DOHH2 (cell line): Measurements from ENCODE around the gene C11orf91.

Experiments
- H3F3A ChIP-seq: fragments of 200-600 bp; sonication (generic), shearing (Covaris generic); 2 replicates; pipeline ENCODE4 v1.6.0; 2016; ENCODE audit warnings: antibody characterized with exemption, mild to moderate bottlenecking; ENCODE audit not compliant: control insufficient read depth, insufficient read depth
- H3K27ac ChIP-seq: fragments of 200-600 bp; sonication (generic); 2 replicates; pipeline ENCODE4 v1.5.1; 2014; ENCODE audit warnings: low read depth, mild to moderate bottlenecking, low read length, moderate library complexity
- H3K27me3 ChIP-seq: fragments of 200-600 bp; sonication (generic); 2 replicates; pipeline ENCODE4 v1.6.1; 2014; ENCODE audit warnings: mild to moderate bottlenecking, low read length, mixed read lengths; ENCODE audit not compliant: control insufficient read depth
- H3K36me3 ChIP-seq: fragments of 200-600 bp; sonication (generic); 2 replicates; pipeline ENCODE4 v1.6.1; 2014; ENCODE audit warnings: mild to moderate bottlenecking, low read length, moderate library complexity, mixed read lengths; ENCODE audit not compliant: control insufficient read depth
- H3K4me1 ChIP-seq: fragments of 200-600 bp; sonication (generic); 2 replicates; pipeline ENCODE4 v1.6.1; 2014; ENCODE audit warnings: mild to moderate bottlenecking, low read length, mixed read lengths; ENCODE audit not compliant: control insufficient read depth
- H3K4me2 ChIP-seq: fragments of 200-600 bp; sonication (generic); 2 replicates; pipeline ENCODE4 v1.6.0; 2014; ENCODE audit warnings: mild to moderate bottlenecking, low read length, moderate library complexity
- H3K4me3 ChIP-seq: fragments of 200-600 bp; sonication (generic); 2 replicates; pipeline ENCODE4 v1.5.1; 2014; ENCODE audit warnings: mild to moderate bottlenecking, low read length, mixed read lengths
- H3K79me2 ChIP-seq: fragments of 200-600 bp; sonication (generic); 2 replicates; pipeline ENCODE4 v1.6.1; 2014; ENCODE audit warnings: mild to moderate bottlenecking, low read length, mixed read lengths; ENCODE audit not compliant: control insufficient read depth
- H3K9me2 ChIP-seq: fragments of 200-600 bp; sonication (generic); replicated peaks from 2 replicates; pipeline ENCODE4 v1.6.1; 2014; ENCODE audit warnings: mild to moderate bottlenecking, low read length, mixed read lengths; ENCODE audit not compliant: control insufficient read depth
- H3K9me3 ChIP-seq: fragments of 200-600 bp; sonication (generic); 2 replicates; pipeline ENCODE4 v1.6.1; 2014; ENCODE audit warnings: antibody characterized with exemption, low read length, mixed read lengths; ENCODE audit not compliant: control insufficient read depth, insufficient read depth
- H4K20me1 ChIP-seq: fragments of 200-600 bp; sonication (generic); 2 replicates; pipeline ENCODE4 v1.6.0; 2014; ENCODE audit warnings: low read depth, mild to moderate bottlenecking, antibody characterized with exemption, low read length, moderate library complexity; ENCODE audit not compliant: control insufficient read depth, insufficient read depth
- CTCF ChIP-seq: fragments of 200-600 bp; sonication (generic); IDR thresholded peaks from one replicate; pipeline ENCODE4 v1.5.1; 2014; ENCODE audit warnings: antibody characterized with exemption, mild to moderate bottlenecking, low read depth, low read length; ENCODE audit not compliant: poor library complexity, severe bottlenecking
- EZH2phosphoT487 ChIP-seq: fragments of 200-600 bp; sonication (generic); IDR thresholded peaks from 2 replicates; pipeline ENCODE4 v1.6.1; 2017; ENCODE audit warnings: borderline replicate concordance, mild to moderate bottlenecking, antibody characterized with exemption, low read length, moderate library complexity, mixed read lengths

C11orf91 gene

DNA sequence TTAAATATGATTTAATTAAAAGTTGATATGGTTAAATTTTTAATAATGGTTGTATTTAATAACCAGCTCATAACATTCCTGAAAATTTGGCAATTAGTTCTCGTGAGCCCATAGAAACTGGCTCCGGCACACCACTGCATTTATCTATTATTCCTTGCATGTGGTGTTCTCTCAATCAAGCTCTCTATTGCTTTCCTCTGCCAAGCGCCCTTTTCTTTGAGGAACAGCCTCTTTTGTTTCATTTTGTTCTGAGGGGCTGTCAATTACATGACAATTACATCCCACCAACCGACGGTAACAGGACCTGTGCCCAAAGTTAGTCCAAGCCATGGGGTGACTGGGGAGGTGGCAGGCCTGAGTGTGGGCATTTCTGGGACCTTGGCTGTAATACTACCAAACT is 8.1 kb downstream of the C11orf91 start:
- no peaks in the 10 kb centered on the region for H3K9me3 ChIP-seq
- no peak overlapping the region for H3K27ac ChIP-seq
- no peaks in the 10 kb centered on the region for H3K36me3 ChIP-seq
- TF ChIP-seq CTCF (no peak), EZH2phosphoT487 (no peak)
- no peak overlapping the region for H3K4me3 ChIP-seq
- H3F3A ChIP-seq: no peaks in the 10 kb centered on the region
- H3K79me2 ChIP-seq: no peaks in the 10 kb centered on the region
- peaks cover 23% of the 10 kb centered on the region for H3K27me3 ChIP-seq
- H4K20me1 ChIP-seq: no peaks in the 10 kb centered on the region
- no peaks in the 10 kb centered on the region for H3K9me2 ChIP-seq
- no peaks in the 10 kb centered on the region for H3K4me1 ChIP-seq
- H3K4me2 ChIP-seq: no peak overlapping the region

DNA sequence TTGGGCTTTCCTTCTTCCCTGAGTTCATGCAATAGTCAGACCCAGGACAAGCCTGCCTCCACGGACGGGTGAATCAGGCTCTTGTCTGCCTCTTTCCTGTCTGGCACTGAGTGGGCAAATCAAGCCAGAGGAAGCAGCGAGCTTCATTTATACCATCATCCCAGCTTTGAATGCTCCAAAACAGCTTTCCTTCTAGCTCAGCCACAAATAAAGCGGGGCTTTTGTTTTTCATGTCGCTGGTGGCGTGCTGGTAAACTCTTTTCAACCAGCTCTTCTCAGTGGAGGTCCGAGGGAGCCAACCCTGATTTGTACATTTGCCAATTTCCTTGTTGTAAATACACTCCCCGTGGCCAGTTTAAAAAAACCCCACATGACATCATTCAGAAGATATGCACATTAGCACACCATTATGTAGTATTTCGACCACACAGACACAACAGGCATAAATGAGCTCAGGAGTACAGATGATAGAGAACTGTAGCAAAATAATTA is 8.6 kb downstream of the C11orf91 start:
- TF ChIP-seq CTCF: no peak
- no peak for TF ChIP-seq EZH2phosphoT487
- H3K4me3 ChIP-seq: no peak overlapping the region
- H3K9me2 ChIP-seq: no peaks in the 10 kb centered on the region
- H3K36me3 ChIP-seq: no peaks in the 10 kb centered on the region
- H4K20me1 ChIP-seq: no peaks in the 10 kb centered on the region
- H3K79me2 ChIP-seq: no peaks in the 10 kb centered on the region
- H3K9me3 ChIP-seq: no peaks in the 10 kb centered on the region
- H3K27me3 ChIP-seq: peaks cover 19% of the 10 kb centered on the region
- H3F3A ChIP-seq: no peaks in the 10 kb centered on the region
- no peak overlapping the region for H3K4me2 ChIP-seq
- H3K27ac ChIP-seq: no peak overlapping the region
- no peaks in the 10 kb centered on the region for H3K4me1 ChIP-seq

DNA sequence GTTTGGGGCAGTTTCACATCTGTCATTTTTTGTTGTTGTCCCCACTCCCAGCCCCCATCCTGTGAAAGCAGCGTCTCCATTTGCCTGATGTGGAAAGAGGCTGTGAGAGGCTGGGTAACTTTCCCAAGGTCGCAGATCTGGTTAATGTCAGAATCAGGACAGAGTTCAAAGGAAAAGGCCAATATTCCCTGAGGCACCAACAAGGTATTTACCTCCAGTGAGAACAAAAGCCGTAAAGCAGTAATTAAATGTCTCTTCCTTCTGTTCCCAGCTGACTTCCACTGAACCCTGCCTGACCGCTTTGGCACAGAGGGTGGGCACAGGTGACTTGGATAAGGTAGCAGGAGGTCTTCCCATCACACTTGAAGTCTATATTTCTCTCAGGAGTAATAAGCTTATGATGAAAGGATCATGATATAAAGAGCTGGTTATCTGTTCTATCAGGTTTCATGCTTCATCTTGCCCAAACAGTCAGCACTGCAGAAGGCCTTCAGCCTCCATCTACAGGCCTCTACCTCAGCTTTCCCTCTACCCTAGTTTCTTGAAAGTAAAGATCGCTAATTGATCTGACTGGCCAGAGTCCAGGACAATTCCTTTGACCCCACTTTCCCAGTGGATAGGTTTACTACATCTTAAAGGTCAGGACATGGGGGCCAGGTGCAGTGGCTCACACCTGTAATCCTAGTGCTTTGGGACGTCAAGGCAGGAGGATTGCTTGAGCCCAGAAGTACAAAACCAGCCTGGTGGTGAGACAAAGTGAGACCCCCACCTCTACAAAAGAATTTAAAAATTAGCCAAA is 9.4 kb downstream of the C11orf91 start:
- Histone ChIP-seq H3K27ac (no peak overlapping the region), H3K9me2 (no peaks in the 10 kb centered on the region), H3K4me3 (no peak overlapping the region)

More for the DNA sequence above, 9.4 kb downstream of the C11orf91 start:
- H3K9me3 ChIP-seq: no peaks in the 10 kb centered on the region
- no peaks in the 10 kb centered on the region for H3F3A ChIP-seq
- TF ChIP-seq CTCF (no peak), EZH2phosphoT487 (no peak)
- no peaks in the 10 kb centered on the region for H3K79me2 ChIP-seq
- no peak overlapping the region for H3K4me2 ChIP-seq
- H3K4me1 ChIP-seq: no peaks in the 10 kb centered on the region
- peaks cover 11% of the 10 kb centered on the region for H3K27me3 ChIP-seq
- H4K20me1 ChIP-seq: no peaks in the 10 kb centered on the region
- no peaks in the 10 kb centered on the region for H3K36me3 ChIP-seq
